Measurements from ENCODE around the gene RGL2. TPM values are rescaled to one million over a fixed set of nuclear protein-coding genes. Genes with fewer than 3 reads are reported as not detected.

Gene RGL2
- total and polyA plus RNA-seq, 2 of the 13 experiments (the other 11 are each of a cell fraction or from before 2014, with no cell fraction given) = 22.9 to 47.4 TPM

DNA sequence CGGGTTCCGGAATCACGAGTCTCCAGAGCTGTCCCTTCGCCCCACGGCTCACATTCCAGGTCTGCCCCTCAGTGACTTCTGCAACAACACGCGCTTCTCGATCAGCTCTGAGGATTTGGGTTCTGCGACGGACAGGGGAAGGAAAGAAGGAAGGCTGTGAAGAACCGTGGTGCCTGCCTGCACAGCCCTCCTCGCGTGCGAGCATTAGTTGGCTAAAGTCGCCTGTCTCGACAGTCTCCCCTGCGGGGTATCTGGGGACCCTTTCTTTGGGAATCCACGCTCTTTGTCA is 50.2 kb downstream of the RGL2 start (continued):
- TF ChIP-seq, protein P1, sequence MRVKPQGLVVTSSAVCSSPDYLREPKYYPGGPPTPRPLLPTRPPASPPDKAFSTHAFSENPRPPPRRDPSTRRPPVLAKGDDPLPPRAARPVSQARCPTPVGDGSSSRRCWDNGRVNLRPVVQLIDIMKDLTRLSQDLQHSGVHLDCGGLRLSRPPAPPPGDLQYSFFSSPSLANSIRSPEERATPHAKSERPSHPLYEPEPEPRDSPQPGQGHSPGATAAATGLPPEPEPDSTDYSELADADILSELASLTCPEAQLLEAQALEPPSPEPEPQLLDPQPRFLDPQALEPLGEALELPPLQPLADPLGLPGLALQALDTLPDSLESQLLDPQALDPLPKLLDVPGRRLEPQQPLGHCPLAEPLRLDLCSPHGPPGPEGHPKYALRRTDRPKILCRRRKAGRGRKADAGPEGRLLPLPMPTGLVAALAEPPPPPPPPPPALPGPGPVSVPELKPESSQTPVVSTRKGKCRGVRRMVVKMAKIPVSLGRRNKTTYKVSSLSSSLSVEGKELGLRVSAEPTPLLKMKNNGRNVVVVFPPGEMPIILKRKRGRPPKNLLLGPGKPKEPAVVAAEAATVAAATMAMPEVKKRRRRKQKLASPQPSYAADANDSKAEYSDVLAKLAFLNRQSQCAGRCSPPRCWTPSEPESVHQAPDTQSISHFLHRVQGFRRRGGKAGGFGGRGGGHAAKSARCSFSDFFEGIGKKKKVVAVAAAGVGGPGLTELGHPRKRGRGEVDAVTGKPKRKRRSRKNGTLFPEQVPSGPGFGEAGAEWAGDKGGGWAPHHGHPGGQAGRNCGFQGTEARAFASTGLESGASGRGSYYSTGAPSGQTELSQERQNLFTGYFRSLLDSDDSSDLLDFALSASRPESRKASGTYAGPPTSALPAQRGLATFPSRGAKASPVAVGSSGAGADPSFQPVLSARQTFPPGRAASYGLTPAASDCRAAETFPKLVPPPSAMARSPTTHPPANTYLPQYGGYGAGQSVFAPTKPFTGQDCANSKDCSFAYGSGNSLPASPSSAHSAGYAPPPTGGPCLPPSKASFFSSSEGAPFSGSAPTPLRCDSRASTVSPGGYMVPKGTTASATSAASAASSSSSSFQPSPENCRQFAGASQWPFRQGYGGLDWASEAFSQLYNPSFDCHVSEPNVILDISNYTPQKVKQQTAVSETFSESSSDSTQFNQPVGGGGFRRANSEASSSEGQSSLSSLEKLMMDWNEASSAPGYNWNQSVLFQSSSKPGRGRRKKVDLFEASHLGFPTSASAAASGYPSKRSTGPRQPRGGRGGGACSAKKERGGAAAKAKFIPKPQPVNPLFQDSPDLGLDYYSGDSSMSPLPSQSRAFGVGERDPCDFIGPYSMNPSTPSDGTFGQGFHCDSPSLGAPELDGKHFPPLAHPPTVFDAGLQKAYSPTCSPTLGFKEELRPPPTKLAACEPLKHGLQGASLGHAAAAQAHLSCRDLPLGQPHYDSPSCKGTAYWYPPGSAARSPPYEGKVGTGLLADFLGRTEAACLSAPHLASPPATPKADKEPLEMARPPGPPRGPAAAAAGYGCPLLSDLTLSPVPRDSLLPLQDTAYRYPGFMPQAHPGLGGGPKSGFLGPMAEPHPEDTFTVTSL (CRISPR knock-in tag; IDR thresholded peaks at IDR 0.05; ENCODE audit: borderline replicate concordance) = no peak
- TF ChIP-seq ZNF589 (CRISPR knock-in tag; conservative IDR thresholded peaks at IDR 0.05) = no peak
- TF ChIP-seq SRF (IDR thresholded peaks at IDR 0.05; ENCODE audit: low read depth, low read length) = no peak
- TF ChIP-seq ZNF253 (CRISPR knock-in tag; IDR thresholded peaks at IDR 0.05; ENCODE audit: borderline replicate concordance) = 0 out of 2 replicates have a peak, but pooled peaks have one; percentile 84
- TF ChIP-seq, protein P2, sequence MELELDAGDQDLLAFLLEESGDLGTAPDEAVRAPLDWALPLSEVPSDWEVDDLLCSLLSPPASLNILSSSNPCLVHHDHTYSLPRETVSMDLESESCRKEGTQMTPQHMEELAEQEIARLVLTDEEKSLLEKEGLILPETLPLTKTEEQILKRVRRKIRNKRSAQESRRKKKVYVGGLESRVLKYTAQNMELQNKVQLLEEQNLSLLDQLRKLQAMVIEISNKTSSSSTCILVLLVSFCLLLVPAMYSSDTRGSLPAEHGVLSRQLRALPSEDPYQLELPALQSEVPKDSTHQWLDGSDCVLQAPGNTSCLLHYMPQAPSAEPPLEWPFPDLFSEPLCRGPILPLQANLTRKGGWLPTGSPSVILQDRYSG (CRISPR knock-in tag; IDR thresholded peaks at IDR 0.05) = peak; percentile 43; the same call in 1 of the 2 replicates
- TF ChIP-seq, protein P3, sequence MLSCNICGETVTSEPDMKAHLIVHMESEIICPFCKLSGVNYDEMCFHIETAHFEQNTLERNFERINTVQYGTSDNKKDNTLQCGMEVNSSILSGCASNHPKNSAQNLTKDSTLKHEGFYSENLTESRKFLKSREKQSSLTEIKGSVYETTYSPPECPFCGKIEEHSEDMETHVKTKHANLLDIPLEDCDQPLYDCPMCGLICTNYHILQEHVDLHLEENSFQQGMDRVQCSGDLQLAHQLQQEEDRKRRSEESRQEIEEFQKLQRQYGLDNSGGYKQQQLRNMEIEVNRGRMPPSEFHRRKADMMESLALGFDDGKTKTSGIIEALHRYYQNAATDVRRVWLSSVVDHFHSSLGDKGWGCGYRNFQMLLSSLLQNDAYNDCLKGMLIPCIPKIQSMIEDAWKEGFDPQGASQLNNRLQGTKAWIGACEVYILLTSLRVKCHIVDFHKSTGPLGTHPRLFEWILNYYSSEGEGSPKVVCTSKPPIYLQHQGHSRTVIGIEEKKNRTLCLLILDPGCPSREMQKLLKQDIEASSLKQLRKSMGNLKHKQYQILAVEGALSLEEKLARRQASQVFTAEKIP (CRISPR knock-in tag; IDR thresholded peaks at IDR 0.05; ENCODE audit: borderline replicate concordance) = no peak
- TF ChIP-seq, protein P4, sequence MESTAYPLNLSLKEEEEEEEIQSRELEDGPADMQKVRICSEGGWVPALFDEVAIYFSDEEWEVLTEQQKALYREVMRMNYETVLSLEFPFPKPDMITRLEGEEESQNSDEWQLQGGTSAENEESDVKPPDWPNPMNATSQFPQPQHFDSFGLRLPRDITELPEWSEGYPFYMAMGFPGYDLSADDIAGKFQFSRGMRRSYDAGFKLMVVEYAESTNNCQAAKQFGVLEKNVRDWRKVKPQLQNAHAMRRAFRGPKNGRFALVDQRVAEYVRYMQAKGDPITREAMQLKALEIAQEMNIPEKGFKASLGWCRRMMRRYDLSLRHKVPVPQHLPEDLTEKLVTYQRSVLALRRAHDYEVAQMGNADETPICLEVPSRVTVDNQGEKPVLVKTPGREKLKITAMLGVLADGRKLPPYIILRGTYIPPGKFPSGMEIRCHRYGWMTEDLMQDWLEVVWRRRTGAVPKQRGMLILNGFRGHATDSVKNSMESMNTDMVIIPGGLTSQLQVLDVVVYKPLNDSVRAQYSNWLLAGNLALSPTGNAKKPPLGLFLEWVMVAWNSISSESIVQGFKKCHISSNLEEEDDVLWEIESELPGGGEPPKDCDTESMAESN (CRISPR knock-in tag; conservative IDR thresholded peaks at IDR 0.05) = 0 out of 2 replicates have a peak, but pooled peaks have one; percentile 36
- TF ChIP-seq SPEN (CRISPR knock-in tag; IDR thresholded peaks at IDR 0.05; ENCODE audit: low read depth) = no peak
- no peak for TF ChIP-seq NFYB (CRISPR knock-in tag; IDR thresholded peaks at IDR 0.05)
- no peak for TF ChIP-seq ZNF143 (CRISPR knock-in tag; IDR thresholded peaks at IDR 0.05)
- TF ChIP-seq GTF3A (CRISPR knock-in tag; conservative IDR thresholded peaks at IDR 0.05) = 0 out of 2 replicates have a peak, but pooled peaks have one; percentile 49
- no peak for TF ChIP-seq MAFK (conservative IDR thresholded peaks at IDR 0.05 in 1 of 2, IDR thresholded peaks at IDR 0.05 in 1 of 2; ENCODE audit: low read length in 2 of 2)
- no peak for TF ChIP-seq ZNF790 (CRISPR knock-in tag; IDR thresholded peaks at IDR 0.05; ENCODE audit: borderline replicate concordance)
- no peak for TF ChIP-seq ZNF17 (CRISPR knock-in tag; IDR thresholded peaks at IDR 0.05)
- no peak for TF ChIP-seq NFE2L2 (IDR thresholded peaks at IDR 0.05; ENCODE audit: low read length)
- peak; percentile 84 for TF ChIP-seq ZNF777 (CRISPR knock-in tag; IDR thresholded peaks at IDR 0.05)
- TF ChIP-seq, protein P5, sequence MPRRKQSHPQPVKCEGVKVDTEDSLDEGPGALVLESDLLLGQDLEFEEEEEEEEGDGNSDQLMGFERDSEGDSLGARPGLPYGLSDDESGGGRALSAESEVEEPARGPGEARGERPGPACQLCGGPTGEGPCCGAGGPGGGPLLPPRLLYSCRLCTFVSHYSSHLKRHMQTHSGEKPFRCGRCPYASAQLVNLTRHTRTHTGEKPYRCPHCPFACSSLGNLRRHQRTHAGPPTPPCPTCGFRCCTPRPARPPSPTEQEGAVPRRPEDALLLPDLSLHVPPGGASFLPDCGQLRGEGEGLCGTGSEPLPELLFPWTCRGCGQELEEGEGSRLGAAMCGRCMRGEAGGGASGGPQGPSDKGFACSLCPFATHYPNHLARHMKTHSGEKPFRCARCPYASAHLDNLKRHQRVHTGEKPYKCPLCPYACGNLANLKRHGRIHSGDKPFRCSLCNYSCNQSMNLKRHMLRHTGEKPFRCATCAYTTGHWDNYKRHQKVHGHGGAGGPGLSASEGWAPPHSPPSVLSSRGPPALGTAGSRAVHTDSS (CRISPR knock-in tag; conservative IDR thresholded peaks at IDR 0.05) = no peak
- TF ChIP-seq TOPORS (CRISPR knock-in tag; IDR thresholded peaks at IDR 0.05) = no peak
- TF ChIP-seq POGZ (CRISPR knock-in tag; IDR thresholded peaks at IDR 0.05) = no peak
- no peak for TF ChIP-seq ZNF792 (CRISPR knock-in tag; IDR thresholded peaks at IDR 0.05)

Data from HepG2 (cell line).